ENCODE results near the gene SP3.

- TF ChIP-seq CTCF (optimal IDR thresholded peaks at IDR 0.05 in 1 of 3, IDR thresholded peaks at IDR 0.05 in 1 of 3, conservative IDR thresholded peaks at IDR 0.05 in 1 of 3; ENCODE audit: extremely low read depth in 1 of 3, insufficient read depth in 2 of 3, low read length in 3 of 3) (no peak), EZH2 (IDR thresholded peaks at IDR 0.05; ENCODE audit: low read length) (no peak)
Measured at GRCh38 chr2:173991856-173992588, 26.8 kb upstream of the SP3 start.

All from keratinocyte (primary cell).